Natural killer cell (primary cell): ENCODE measurements around the gene EDEM2. TPM values are rescaled to one million over a fixed set of nuclear protein-coding genes. Genes with fewer than 3 reads are reported as not detected.
"Not testable (repeated sequence)": the region's sequence is repeated elsewhere in the genome, so short reads cannot be mapped to it uniquely, and the experiment has no call there.

ENCODE experiments used
- ATAC-seq, 3 donors: fragments of 150-1000 bp in 2 of 3; fragments of 200-7000 bp in 1 of 3; cut with Tn5 transposase; 1 replicate in 1 of 3; 2 replicates in 2 of 3; pipeline ENCODE4 v1.10.0; 2021; ENCODE audit warnings: mild to moderate bottlenecking in 2 of 3, moderate library complexity in 2 of 3
- DNase-seq, 2 donors: peaks; one replicate each; pipeline versions ENCODE4 v3.0.0 to v3.0.0-alpha.2; 2013 to 2021; ENCODE audit warnings: mixed read lengths in 1 of 2
- H3K27ac ChIP-seq: one replicate; pipeline ENCODE4 v1.5.1; 2013; ENCODE audit warnings: mild to moderate bottlenecking, low read length
- H3K27me3 ChIP-seq: one replicate; pipeline ENCODE4 v1.6.1; 2013; ENCODE audit warnings: low read length; ENCODE audit not compliant: control insufficient read depth, insufficient read depth
- H3K36me3 ChIP-seq: one replicate; pipeline ENCODE4 v1.6.1; 2013; ENCODE audit warnings: low read length; ENCODE audit not compliant: control insufficient read depth, insufficient read depth
- H3K4me1 ChIP-seq: one replicate; pipeline ENCODE4 v1.6.1; 2013; ENCODE audit warnings: low read length; ENCODE audit not compliant: control insufficient read depth, insufficient read depth
- H3K4me3 ChIP-seq: one replicate; pipeline ENCODE4 v1.5.1; 2013; ENCODE audit warnings: low read length
- H3K9me3 ChIP-seq: one replicate; pipeline ENCODE4 v1.6.1; 2013; ENCODE audit warnings: low read length; ENCODE audit not compliant: control insufficient read depth, insufficient read depth
- H3K27ac Mint-ChIP-seq, 2 donors: one replicate each; pipeline ENCODE4 v1.8.0; 2022; ENCODE audit warnings: mild to moderate bottlenecking in 2 of 2, mixed read lengths in 2 of 2, moderate library complexity in 1 of 2
- H3K27me3 Mint-ChIP-seq, 2 donors: one replicate each; pipeline ENCODE4 v1.8.0; 2022; ENCODE audit warnings: low read depth in 2 of 2, mixed read lengths in 2 of 2
- H3K36me3 Mint-ChIP-seq: one replicate; pipeline ENCODE4 v1.8.0; 2022; ENCODE audit warnings: mixed read lengths
- H3K4me1 Mint-ChIP-seq, 2 donors: one replicate each; pipeline ENCODE4 v1.8.0; 2022; ENCODE audit warnings: mixed read lengths in 2 of 2
- H3K4me3 Mint-ChIP-seq: one replicate; pipeline ENCODE4 v1.8.0; 2022; ENCODE audit warnings: mild to moderate bottlenecking, moderate library complexity, mixed read lengths
- H3K9me3 Mint-ChIP-seq, 2 donors: one replicate each; pipeline ENCODE4 v1.8.0; 2022; ENCODE audit warnings: mixed read lengths in 2 of 2
- CTCF ChIP-seq: fragments of 200-600 bp; IDR thresholded peaks from one replicate; pipeline ENCODE4 v1.8.0; 2022; ENCODE audit warnings: antibody characterized with exemption
- WGBS: methylation state at CpG from one replicate; pipeline ENCODE4 v1.1.7; 2013; ENCODE audit warnings: missing lambda C conversion rate; ENCODE audit not compliant: insufficient coverage; 5-methylcytosine and 5-hydroxymethylcytosine counted together
- intact Hi-C: fragments of 100-400 bp; cut with micrococcal nuclease; formaldehyde crosslinking; loops from one replicate; pipeline ENCODE4 v1.14.2; 2022
- total RNA-seq, 4 donors: library from RNA; stranded (reverse); fragments of 120-200 nt in 1 of 4; gene quantifications; one replicate each; pipeline versions ENCODE4 v1.2.3 to v1.2.4, GENCODE V29; 2013 to 2022

EDEM2 gene
- total RNA-seq, 3 donors from 2014 or later (not counting 1 experiment from before 2014, with no cell fraction given): 20.0 to 27.4 (median 25.3) TPM

DNA sequence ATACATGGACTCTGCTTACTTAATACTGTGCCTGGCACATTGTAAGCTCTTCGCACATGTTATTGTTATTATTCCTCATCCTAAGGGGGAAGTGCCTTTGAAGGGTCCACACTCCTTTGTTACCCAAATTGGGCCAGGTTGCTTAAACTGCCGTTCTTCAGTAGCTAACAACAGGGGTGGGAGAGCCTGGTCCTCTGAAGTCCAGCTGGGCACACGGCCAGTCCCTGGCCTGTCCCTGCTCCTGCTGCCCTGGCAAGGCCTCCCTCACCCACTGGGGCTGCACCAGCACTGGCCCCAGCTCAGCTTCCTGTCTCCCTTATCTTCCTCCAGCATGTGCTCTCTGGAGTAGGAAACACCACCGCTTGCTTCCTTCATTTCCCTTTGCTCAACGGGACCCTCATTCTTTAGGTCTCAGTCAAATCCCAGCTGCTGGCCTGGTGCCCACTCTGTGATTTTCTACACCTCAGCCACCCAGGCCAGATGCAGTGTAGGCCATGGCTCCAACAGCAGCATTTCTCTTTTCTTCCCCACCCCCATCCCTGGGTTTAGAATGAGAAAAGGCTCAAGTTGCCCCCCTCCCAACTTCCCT lies 19.2 kb upstream of the EDEM2 start:
- H3K27me3 ChIP-seq: no peaks in the 10 kb centered on the region
- 50% methylated on average over 5 of the region's 5 CpGs for WGBS
- peaks cover 17% of the 10 kb centered on the region in 2 donors for H3K4me1 Mint-ChIP-seq
- ATAC-seq (no peak), DNase-seq (no peak)
- no peaks in the 10 kb centered on the region for H3K27me3 Mint-ChIP-seq
- no peak overlapping the region for H3K27ac Mint-ChIP-seq
- no peaks in the 10 kb centered on the region for H3K36me3 ChIP-seq
- no peak for TF ChIP-seq CTCF
- no peak overlapping the region for H3K4me3 ChIP-seq
- H3K4me3 Mint-ChIP-seq: no peak overlapping the region
- intact Hi-C loops: no loop called here
- no peak overlapping the region for H3K27ac ChIP-seq
- H3K9me3 ChIP-seq: no peaks in the 10 kb centered on the region
- no peaks in the 10 kb centered on the region for H3K36me3 Mint-ChIP-seq
- no peaks in the 10 kb centered on the region for H3K9me3 Mint-ChIP-seq
- peaks cover 10% of the 10 kb centered on the region for H3K4me1 ChIP-seq

DNA sequence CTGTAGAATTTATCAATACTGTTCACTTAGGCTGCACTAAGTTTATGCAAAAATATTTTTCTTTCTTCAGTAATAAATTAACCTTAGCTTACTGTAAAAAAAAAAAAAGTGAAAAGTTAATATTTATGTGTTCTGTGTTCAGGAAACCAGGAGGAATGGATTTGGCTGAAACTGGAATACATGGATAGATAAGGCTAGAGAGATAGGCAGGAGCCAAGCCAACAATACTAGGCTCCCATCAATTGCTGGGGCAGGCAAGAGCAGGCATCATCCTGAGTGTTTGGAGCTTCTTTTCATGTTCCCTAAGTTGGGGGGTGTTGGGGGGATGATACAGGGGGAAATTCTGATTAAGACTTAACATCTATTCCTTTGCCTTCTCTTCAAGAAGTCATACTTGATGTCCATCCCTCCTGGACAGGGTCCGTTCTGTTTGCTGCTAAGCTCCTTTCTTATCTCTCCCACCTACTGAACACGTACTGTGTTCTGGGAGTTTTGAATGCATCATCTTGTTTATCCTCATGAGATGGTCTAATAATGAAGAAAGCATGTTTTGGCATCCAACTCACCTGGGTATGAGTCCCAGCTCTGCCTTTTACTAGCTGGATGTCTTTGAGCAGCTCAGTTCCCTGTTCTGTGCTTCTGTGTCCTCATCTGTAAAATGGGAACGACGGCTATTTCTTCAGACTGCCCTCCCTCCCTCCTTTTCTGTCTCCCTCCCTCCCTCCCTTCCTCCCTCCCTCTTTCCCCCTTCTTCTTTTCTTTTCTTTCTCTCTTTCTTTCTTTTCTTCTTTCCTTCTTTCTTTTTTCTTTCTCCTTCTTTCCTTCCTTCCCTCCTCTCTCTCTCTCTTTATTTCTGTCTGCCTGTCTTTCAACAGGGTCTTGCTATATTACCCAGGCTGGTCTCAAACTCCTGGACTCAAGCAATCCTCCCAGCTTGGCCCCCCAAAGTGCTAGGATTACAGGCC lies 18.4 kb upstream of the EDEM2 start:
- Histone ChIP-seq H3K36me3 (no peaks in the 10 kb centered on the region), H3K9me3 (no peaks in the 10 kb centered on the region), H3K4me3 (no peak overlapping the region), H3K27me3 (no peaks in the 10 kb centered on the region), H3K27ac (no peak overlapping the region), H3K4me1 (peaks cover 17% of the 10 kb centered on the region)
- H3K27ac Mint-ChIP-seq: no peak overlapping the region
- no peaks in the 10 kb centered on the region for H3K27me3 Mint-ChIP-seq
- DNase-seq (no peak), ATAC-seq (no peak)
- no peak overlapping the region for H3K4me3 Mint-ChIP-seq
- intact Hi-C loops: no loop called here
- TF ChIP-seq CTCF: no peak
- H3K36me3 Mint-ChIP-seq: no peaks in the 10 kb centered on the region
- peaks cover 19 to 22% of the 10 kb centered on the region in 2 donors for H3K4me1 Mint-ChIP-seq
- no peaks in the 10 kb centered on the region for H3K9me3 Mint-ChIP-seq
- 84% methylated on average over 2 of the region's 4 CpGs for WGBS

- DNase-seq, H3K9me3 ChIP-seq, H3K4me3 ChIP-seq, H3K27me3 ChIP-seq, H3K27me3 Mint-ChIP-seq, ATAC-seq, H3K27ac ChIP-seq, H3K9me3 Mint-ChIP-seq, H3K36me3 Mint-ChIP-seq, H3K4me3 Mint-ChIP-seq, H3K27ac Mint-ChIP-seq, intact Hi-C loops, H3K36me3 ChIP-seq: not testable (repeated sequence)
- peaks cover 21 to 24% of the 10 kb centered on the region in 2 donors for H3K4me1 Mint-ChIP-seq
- peaks cover 17% of the 10 kb centered on the region for H3K4me1 ChIP-seq
Measured at GRCh38 chr20:35164531-35164930, 17.4 kb upstream of the EDEM2 start.

DNA sequence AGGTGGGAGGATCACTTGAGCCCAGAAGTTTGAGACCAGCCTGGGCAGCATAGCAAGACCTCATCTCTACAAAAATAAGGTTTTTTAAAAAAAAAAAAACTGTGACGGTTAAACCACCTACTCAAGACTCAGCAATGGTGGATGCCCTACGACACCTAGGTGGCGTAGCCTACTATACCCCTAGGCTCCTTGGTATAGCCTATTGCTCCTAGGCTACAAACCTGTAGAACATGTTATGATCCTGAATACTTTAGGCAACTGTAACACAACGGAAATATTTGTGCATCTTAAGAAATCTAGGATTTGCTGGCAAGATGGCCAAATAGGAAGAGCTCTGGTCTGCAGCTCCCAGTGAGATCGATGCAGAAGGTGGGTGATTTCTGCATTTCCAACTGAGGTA lies 13.2 kb upstream of the EDEM2 start:
- H3K4me1 ChIP-seq: peaks cover 17% of the 10 kb centered on the region
- H3K36me3 ChIP-seq, H3K4me3 ChIP-seq, H3K9me3 ChIP-seq, ATAC-seq, DNase-seq, H3K27ac ChIP-seq, H3K36me3 Mint-ChIP-seq, intact Hi-C loops, H3K27me3 Mint-ChIP-seq, H3K9me3 Mint-ChIP-seq, H3K27me3 ChIP-seq: not testable (repeated sequence)
- 97% methylated on average over 5 of the region's 5 CpGs for WGBS
- Mint-ChIP-seq H3K4me1 (peaks cover 21 to 24% of the 10 kb centered on the region in 2 donors), H3K4me3 (peak overlapping the region; percentile 60), H3K27ac (peak overlapping the region; percentile 69 to 92)
